ENCODE results near the gene PNCK.

DNA sequence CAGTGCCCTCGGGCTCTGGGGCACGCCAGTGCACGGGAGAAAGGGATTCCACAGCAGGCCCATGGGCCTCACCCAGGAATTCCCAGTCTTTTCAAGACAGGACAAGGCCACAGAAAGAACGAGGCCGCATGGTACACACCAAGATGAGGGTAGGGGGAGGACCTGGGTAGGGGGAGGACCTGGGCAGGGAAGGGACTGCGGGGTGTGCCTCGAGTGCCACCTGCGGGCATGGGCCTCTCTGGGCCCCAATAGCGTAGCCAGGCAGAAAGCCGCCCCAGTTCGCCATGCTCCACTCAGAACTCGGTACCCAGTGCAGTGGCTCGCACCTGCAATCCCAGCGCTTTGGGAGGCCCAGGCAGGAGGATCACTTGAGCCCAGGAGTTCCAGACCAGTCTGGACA lies 40.6 kb downstream of the PNCK start:
- TF ChIP-seq CTCF (IDR thresholded peaks at IDR 0.05) (no peak), POLR2A (IDR thresholded peaks at IDR 0.05) (no peak)

Measured in body of pancreas (tissue), 4 donors.